ENCODE data around the gene PALMD. TPM values are rescaled to one million over a fixed set of nuclear protein-coding genes. Genes with fewer than 3 reads are reported as not detected.
A peak's percentile ranks its signal among the peaks of the same experiment; 100 is the strongest.

Gene PALMD
- polyA plus RNA-seq, 1 of the 3 experiments (the other 2 are of a cell fraction), result 1.8 TPM

DNA sequence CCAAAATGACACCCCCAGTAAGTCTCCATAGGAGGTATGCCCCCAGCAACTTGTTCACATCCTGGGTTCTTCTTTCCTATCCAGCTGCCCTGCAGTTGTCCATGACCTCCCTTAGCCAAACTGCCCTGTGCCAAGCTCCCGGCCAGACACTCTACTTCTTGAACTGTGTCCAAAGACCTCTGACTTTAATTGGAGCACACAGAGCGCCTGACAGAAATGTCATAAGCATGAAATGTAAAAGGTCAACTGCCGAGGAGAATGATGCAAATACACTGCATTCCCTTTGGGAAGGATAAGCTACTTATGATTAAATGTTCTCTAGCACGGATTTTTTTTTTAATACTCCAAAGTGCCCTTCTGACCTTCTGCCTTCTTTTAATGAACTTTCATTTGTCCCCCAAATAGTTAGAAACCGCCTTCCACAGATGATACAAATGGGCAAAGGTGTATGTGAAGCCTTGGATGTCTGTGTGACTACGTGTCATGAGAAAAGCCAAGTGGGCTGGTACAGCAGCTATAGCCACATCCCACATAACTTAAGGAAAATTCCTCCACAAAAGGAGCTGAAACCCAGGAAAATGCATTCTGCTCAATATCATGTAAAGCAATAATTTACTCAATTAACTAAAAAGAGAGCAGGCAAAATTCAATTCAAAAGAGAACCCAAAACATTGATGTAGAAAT is 26.8 kb downstream of the PALMD start:
- DNase-seq, result no peak
- Histone ChIP-seq H3K4me3 (ENCODE audit: low read depth in 2 of 2, low read length in 1 of 2) (no peak overlapping the region), H3K4me1 (ENCODE audit: control insufficient read depth in 1 of 2, insufficient read depth in 2 of 2, low read depth in 1 of 2, low read length in 1 of 2) (peaks cover 4 to 8% of the 10 kb centered on the region in 2 experiments; a peak in 3 of 4 replicates), H3K9ac (no peak overlapping the region), H2AFZ (ENCODE audit: low read depth) (no peak overlapping the region), H3K36me3 (replicated peaks in 1 of 2; ENCODE audit: control insufficient read depth in 1 of 2, insufficient read depth in 2 of 2, low read length in 1 of 2) (peaks cover 0 to 46% of the 10 kb centered on the region in 2 experiments), H3K27ac (ENCODE audit: low read depth in 2 of 2, low read length in 1 of 2) (peak overlapping the region in 1 of 2 experiments; percentile 44; a peak in 2 of 4 replicates), H4K20me1 (ENCODE audit: insufficient read depth) (no peaks in the 10 kb centered on the region), H3K9me2 (no peaks in the 10 kb centered on the region), H3K9me3 (no peaks in the 10 kb centered on the region), H3K79me2 (ENCODE audit: insufficient read depth) (no peaks in the 10 kb centered on the region), H3F3A (replicated peaks; ENCODE audit: insufficient read depth) (no peaks in the 10 kb centered on the region), H3K27me3 (ENCODE audit: insufficient read depth) (no peaks in the 10 kb centered on the region), H3K4me2 (no peak overlapping the region)
- 64% methylated on average over 6 of the region's 6 CpGs for WGBS (ENCODE audit: low lambda C conversion rate)
- ChIA-PET POLR2A (interaction anchor here (0.7 kb wide), 1 partner anchor 26 kb away, joined by 3 read pairs; no protein-coding TSS in a partner anchor), CTCF (interaction anchor here (0.9 to 3.0 kb wide), 3 partner anchors 10 to 191 kb away, joined by 3 to 21 read pairs (median 5); no protein-coding TSS in a partner anchor)
- TF ChIP-seq FOXJ3 (CRISPR knock-in tag; IDR thresholded peaks at IDR 0.05) (no peak), CHD2 (IDR thresholded peaks at IDR 0.05; ENCODE audit: low read length, partially characterized antibody) (no peak)

DNA sequence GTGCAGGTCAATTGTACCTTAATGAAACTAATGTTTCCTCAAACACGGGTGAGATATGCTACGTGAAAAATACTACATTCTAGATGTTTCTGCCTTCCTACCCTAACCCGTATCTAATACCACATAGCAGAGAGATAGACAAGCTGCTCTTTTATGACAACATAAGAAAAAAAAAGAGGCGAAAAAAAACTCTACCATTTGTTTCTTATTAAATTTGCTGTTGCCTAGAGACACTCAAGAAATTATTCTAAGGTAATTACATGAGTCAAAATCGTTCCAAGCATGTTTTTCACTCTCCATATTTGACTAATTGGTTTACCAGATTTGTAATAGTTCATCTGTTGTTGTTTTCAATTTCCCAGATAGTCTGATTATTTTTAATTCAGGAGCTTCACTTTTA is 27.4 kb downstream of the PALMD start:
- H3K9me3 ChIP-seq, result no peaks in the 10 kb centered on the region
- H3K9ac ChIP-seq, result no peak overlapping the region
- CTCF ChIA-PET, result interaction anchor here (2.1 to 3.0 kb wide), 2 partner anchors 11 to 12 kb away, joined by 5 to 21 read pairs; no protein-coding TSS in a partner anchor
- no peaks in the 10 kb centered on the region for H3F3A ChIP-seq (replicated peaks; ENCODE audit: insufficient read depth)
- POLR2A ChIA-PET, result no interaction called here
- no peak for DNase-seq
- TF ChIP-seq RFX5 (IDR thresholded peaks at IDR 0.05; ENCODE audit: low read length) (no peak), SIN3A (IDR thresholded peaks at IDR 0.05; ENCODE audit: borderline replicate concordance, low read depth, low read length) (no peak), EP300 (IDR thresholded peaks at IDR 0.05; ENCODE audit: borderline replicate concordance in 1 of 2, low read depth in 1 of 2, low read length in 1 of 2) (no peak), YY1 (IDR thresholded peaks at IDR 0.05; ENCODE audit: low read depth) (no peak), RXRA (IDR thresholded peaks at IDR 0.05; ENCODE audit: borderline replicate concordance, low read depth) (no peak), NFIC (IDR thresholded peaks at IDR 0.05; ENCODE audit: borderline replicate concordance) (no peak), MEF2A (IDR thresholded peaks at IDR 0.05; ENCODE audit: borderline replicate concordance, low read depth) (no peak), TAF1 (IDR thresholded peaks at IDR 0.05; ENCODE audit: borderline replicate concordance, low read depth, low read length) (no peak), ELF1 (IDR thresholded peaks at IDR 0.05) (no peak), FOXJ3 (CRISPR knock-in tag; IDR thresholded peaks at IDR 0.05) (no peak), CHD2 (IDR thresholded peaks at IDR 0.05; ENCODE audit: low read length, partially characterized antibody) (no peak)
- TF ChIP-seq, protein P1, sequence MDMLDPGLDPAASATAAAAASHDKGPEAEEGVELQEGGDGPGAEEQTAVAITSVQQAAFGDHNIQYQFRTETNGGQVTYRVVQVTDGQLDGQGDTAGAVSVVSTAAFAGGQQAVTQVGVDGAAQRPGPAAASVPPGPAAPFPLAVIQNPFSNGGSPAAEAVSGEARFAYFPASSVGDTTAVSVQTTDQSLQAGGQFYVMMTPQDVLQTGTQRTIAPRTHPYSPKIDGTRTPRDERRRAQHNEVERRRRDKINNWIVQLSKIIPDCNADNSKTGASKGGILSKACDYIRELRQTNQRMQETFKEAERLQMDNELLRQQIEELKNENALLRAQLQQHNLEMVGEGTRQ (IDR thresholded peaks at IDR 0.05; ENCODE audit: borderline replicate concordance, low read depth, low read length), result no peak
- TF ChIP-seq, protein P2, sequence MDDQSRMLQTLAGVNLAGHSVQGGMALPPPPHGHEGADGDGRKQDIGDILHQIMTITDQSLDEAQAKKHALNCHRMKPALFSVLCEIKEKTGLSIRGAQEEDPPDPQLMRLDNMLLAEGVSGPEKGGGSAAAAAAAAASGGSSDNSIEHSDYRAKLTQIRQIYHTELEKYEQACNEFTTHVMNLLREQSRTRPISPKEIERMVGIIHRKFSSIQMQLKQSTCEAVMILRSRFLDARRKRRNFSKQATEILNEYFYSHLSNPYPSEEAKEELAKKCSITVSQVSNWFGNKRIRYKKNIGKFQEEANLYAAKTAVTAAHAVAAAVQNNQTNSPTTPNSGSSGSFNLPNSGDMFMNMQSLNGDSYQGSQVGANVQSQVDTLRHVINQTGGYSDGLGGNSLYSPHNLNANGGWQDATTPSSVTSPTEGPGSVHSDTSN (IDR thresholded peaks at IDR 0.05), result no peak
- peak overlapping the region in 1 of 2 experiments; percentile 44; a peak in 2 of 4 replicates for H3K27ac ChIP-seq (ENCODE audit: low read depth in 2 of 2, low read length in 1 of 2)
- no peaks in the 10 kb centered on the region for H3K79me2 ChIP-seq (ENCODE audit: insufficient read depth)
- WGBS (ENCODE audit: low lambda C conversion rate), result 68% methylated on average over 5 of the region's 5 CpGs
- no peak overlapping the region for H3K4me2 ChIP-seq
- H3K4me1 ChIP-seq (ENCODE audit: control insufficient read depth in 1 of 2, insufficient read depth in 2 of 2, low read depth in 1 of 2, low read length in 1 of 2), result peaks cover 4 to 8% of the 10 kb centered on the region in 2 experiments; a peak in 3 of 4 replicates
- no peak overlapping the region for H2AFZ ChIP-seq (ENCODE audit: low read depth)
- no peak overlapping the region for H3K4me3 ChIP-seq (ENCODE audit: low read depth in 2 of 2, low read length in 1 of 2)
- H4K20me1 ChIP-seq (ENCODE audit: insufficient read depth), result no peaks in the 10 kb centered on the region
- peaks cover 0 to 44% of the 10 kb centered on the region in 2 experiments for H3K36me3 ChIP-seq (replicated peaks in 1 of 2; ENCODE audit: control insufficient read depth in 1 of 2, insufficient read depth in 2 of 2, low read length in 1 of 2)
- no peaks in the 10 kb centered on the region for H3K9me2 ChIP-seq
- H3K27me3 ChIP-seq (ENCODE audit: insufficient read depth), result no peaks in the 10 kb centered on the region
